ENCODE results near the gene KEL.

GRCh38 chr7:142940966-142941535 lies 21.1 kb downstream of the KEL start:
- no peak for TF ChIP-seq CTCF (IDR thresholded peaks at IDR 0.05)
- no peak for TF ChIP-seq ZFX (IDR thresholded peaks at IDR 0.05; ENCODE audit: borderline replicate concordance)

All from 22Rv1 (cell line).